Measurements from ENCODE around the gene GAS2.

GAS2 gene

DNA sequence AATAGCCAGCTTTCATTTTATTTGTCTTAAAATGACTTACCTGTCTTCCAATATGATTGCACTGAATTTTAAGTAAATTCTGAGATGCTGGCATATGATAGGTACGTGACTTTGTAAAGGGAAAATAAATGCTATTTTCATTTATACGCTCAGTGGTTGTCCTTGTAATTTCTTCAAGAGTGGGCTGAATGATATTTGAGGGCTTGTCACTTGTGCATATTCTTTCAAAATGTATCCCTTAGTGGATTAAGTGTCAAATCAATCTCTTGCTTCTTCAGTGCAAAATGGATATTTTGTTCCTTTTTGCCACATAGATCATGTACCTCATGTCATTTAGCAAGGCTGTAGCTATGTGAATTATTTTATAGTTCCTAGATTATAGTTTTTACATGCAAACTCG is 56.9 kb downstream of the GAS2 start:
- no peak overlapping the region for H3K4me3 ChIP-seq (ENCODE audit: low read depth, low read length)

DNA sequence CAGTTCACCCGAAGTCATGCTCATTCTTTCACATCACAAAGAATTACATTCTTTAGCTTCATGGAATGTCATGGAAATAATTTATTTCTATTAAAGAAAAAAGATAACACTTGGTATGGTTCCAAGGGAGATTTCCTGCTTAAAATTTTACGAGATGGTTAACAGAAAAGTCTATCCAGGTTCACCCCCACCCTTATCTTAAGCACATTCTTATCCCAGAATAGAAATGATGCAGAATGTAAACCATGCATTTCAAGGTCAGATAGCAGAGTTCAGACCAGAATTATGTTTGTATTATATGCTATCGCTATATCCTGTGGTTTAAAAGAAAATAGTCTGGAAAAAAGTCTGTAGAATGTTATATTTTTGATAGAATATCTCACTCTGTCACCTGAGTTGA is 58.7 kb downstream of the GAS2 start:
- H3K4me3 ChIP-seq (ENCODE audit: low read depth, low read length) = no peak overlapping the region

DNA sequence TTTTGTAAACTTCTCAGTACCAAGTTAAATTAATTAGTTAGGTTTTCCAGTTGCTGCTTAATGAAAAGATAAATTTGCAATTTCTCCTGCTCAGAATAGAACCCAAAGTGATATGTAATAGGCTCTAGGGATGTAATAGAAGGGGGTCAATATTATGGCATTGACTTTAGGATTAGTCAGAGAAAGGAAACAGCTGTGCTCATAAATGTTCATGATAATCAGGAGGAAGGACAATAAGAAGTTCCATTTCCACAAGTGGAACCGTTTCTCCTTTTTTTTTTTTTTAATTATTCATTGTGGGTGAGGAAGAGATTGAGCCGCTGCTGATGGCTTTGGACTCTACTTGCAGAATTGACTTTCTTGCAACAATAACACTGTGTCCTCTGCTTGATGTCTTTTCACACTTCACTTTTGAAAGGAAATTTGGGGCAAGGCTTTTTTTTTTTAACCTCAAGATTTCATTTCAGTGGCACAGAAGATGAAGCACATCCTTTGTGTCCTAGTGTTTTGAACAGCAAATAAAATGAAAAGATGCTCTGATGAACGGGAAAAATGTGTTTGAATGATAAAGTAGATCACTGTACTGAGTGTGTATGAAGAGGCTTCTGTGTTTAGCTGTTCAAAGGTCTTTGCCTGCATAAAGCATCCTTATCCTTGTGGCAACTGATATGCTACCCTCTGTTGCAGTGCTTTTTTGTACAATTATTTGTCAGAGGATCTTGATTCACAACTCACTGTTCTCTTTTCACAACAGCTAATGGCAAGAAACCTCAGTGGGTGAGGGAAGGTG is 62.4 kb downstream of the GAS2 start:
- no peak overlapping the region for H3K4me3 ChIP-seq (ENCODE audit: low read depth, low read length)

DNA sequence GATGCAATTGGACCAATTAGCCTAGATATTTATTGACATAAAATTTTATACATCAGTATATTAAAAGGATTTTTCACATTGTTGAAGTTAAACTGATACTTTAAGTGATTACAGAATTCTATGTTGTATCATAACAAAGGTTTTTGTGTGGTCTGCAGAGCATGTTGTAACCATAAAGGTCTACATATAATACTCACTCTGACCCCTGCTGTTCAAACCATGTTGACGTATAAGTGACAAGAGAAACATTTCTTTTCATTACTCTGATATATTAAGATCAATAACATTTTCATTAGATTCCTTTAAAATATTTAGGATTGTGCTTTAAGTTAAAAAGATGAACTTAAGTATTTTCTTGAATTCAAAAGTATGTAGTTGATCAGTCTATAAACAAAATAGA is 63.9 kb downstream of the GAS2 start:
- no peak overlapping the region for H3K4me3 ChIP-seq (ENCODE audit: low read depth, low read length)

DNA sequence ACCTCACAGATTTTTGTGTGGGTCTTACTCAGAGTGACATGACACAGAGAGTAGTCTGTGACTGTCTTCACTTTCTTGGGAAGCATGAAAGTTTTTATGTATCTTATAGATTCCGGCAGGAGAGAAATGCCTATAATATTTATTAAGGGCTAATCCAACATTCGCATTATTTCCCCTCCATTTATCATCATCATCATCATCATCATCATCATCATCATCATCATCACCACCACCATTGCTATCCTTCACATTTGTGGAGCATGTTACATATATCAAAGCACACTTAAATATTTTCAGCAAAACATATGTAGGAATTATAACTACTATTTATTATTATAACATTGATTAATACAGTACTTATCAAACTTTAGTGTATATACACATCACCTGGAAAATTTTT is 66.2 kb downstream of the GAS2 start:
- H3K4me3 ChIP-seq (ENCODE audit: low read depth, low read length) = no peak overlapping the region

DNA sequence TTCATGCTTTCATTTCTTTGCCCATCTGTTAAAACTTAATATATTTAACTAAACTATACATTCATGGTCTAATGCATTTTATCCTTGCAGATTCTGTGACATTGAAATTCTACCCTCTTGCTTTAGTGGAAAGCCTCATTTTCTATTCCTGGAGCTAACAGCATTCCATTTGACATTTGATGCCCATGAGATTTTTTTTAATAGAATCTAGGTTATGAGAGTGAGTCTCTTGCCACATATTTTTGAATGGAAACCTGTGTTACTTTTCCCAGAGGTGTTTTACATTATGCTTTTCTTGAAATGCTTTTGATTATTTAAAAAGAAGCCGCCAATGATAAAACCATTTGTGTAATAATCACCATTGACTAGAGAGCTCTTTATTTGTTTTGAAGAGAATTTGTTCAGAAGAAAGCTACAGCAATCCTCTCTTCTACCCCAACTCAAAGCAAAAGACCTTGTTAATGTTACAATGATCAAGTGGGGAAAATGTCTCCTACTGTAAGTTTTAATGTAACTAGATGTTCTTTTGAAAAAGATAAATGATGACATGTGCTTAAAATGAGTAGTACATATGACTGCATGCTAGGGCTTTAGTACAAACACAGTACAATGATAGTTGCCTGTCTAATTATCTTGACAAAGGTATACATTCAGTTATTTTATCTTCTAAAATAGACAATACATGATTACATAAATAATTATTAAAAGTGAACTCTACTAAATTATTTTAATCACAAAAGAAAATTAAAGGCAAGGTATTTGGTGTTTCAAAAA is 67.3 kb downstream of the GAS2 start:
- no peak overlapping the region for H3K4me3 ChIP-seq (ENCODE audit: low read depth, low read length)

DNA sequence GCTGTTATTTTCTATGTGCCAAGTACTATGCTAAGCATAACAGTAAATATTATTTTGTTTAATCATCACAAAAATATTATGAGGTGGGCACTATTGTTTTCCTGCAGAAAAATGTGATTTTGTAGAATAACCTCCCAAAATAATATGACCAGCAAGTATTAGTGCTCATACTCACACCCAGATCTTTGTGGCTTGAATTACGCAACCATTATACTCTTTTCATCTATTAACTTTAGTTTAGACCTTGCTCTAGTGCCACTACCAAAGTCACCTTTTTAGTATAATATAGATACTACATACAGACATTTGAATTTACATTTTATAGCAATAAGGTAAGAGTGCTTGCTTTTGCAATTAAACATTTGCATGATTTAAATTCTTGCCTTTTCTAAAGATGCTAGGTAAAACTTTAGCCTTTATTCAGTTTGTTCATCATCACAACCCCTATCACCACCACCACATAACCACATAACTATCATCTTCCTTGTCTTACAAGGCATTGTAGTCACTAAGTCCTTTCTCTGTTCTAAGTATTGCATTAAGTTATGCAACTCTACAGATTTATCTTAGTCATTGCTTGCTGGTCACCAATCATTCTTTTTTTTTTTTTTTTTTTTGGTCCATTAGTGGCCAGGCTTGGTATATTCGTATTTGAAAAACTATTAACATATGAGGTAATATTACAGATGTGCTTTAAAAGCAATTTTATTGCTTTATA is 68.4 kb downstream of the GAS2 start:
- no peak overlapping the region for H3K4me3 ChIP-seq (ENCODE audit: low read depth, low read length)

- H3K4me3 ChIP-seq (ENCODE audit: low read depth, low read length) = no peak overlapping the region
Measured at GRCh38 chr11:22742157-22742613, 75.8 kb downstream of the GAS2 start.

DNA sequence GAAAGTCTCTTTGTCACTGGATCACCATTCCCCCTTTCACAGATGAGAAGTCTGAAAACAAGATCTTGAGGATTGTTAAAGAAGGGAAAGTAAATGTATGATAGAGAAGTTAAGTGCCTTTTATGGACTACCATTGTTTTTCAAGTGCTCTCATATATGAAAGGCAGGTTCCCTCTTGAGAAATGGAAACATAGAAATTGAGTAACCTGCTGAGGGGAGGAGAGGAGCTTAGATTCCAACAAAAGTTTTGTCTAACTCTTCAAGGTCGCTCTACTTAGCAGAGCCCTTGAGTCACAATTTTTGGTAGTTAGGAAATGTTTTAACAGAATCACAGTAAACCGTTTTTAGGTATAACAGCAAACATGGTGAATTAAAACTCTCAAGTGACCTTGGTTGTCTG is 83.1 kb downstream of the GAS2 start:
- no peak overlapping the region for H3K4me3 ChIP-seq (ENCODE audit: low read depth, low read length)

DNA sequence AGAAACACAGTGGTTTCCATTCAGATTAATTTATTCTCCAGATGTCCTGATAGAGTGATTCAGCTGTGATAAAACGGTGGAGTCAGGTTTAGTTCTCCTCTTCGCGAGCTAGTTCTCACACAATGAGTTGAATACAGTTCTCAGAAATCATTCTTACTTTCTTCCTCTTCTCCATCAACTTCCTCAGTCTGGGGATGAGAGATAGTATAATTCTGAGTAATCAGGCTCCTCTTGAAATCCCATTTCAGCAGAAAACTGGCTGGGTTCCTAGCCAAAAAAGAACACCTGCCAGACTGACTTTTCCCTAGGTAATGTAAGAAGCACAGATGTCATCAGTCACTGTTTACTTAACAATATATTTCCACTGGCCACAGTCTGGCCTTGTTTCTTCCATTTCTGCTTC is 86.5 kb downstream of the GAS2 start:
- no peak overlapping the region for H3K4me3 ChIP-seq (ENCODE audit: low read depth, low read length)

- H3K4me3 ChIP-seq (ENCODE audit: low read depth, low read length) = no peak overlapping the region
Measured at GRCh38 chr11:22753416-22753815, 87.0 kb downstream of the GAS2 start.

GRCh38 chr11:22761066-22761465 is 94.7 kb downstream of the GAS2 start:
- H3K4me3 ChIP-seq (ENCODE audit: low read depth, low read length) = no peak overlapping the region

DNA sequence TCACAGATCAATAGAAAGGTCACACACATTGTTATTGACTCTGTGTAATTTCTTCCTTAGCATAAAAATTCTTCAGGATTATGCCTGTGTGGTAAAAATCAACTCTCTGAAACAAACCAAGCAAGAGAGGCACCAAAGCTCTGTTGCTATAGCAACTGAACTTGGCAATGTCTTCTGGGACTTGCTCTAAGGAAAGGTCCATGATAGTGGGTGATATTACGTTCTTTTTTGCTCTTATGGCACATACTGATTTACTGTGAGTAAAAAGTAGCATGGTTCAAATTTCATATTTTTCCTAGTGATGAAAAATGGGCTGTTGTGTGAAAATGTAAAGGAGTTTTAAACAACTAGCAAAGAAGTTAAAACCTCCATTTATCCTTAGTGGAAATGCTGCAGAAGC is 96.8 kb downstream of the GAS2 start:
- H3K4me3 ChIP-seq (ENCODE audit: low read depth, low read length) = no peak overlapping the region

DNA sequence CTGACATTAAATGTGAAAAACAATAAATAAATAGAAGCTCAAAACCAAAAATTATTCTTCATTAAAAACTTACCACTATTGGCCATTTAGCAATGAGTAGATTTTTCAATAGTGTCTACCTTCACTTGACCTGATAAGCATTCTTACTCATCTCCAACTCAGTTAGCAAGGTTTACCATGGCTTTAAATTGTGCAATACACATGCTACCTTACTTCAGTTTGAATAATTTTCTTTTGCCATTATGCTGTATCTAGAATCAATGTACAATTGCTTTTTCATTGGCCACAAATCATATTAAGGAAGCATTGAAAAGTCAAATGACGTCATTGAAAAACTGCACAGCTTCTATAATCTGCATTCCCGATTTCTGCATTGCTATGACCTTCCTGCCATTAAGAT is 98.3 kb downstream of the GAS2 start:
- H3K4me3 ChIP-seq (ENCODE audit: low read depth, low read length) = no peak overlapping the region

DNA sequence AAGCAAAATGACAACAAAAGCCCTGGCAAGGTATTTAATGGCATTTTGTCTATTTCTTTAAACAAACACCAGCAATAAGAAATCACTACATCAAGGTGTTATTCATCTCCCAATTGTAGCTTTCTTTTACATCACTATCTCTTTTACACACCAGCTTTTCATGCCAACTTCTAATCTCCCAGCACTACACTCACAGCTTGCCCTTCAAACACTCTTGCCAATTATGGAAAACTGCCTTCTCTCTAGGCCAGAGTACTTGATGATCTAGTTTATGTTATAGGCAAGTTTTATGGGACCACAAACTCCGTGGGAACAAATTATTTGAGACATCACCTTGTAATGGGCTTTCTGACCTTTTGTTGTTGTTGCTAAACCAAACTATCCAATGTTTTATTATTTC is 101.9 kb downstream of the GAS2 start:
- H3K4me3 ChIP-seq (ENCODE audit: low read depth, low read length) = no peak overlapping the region

DNA sequence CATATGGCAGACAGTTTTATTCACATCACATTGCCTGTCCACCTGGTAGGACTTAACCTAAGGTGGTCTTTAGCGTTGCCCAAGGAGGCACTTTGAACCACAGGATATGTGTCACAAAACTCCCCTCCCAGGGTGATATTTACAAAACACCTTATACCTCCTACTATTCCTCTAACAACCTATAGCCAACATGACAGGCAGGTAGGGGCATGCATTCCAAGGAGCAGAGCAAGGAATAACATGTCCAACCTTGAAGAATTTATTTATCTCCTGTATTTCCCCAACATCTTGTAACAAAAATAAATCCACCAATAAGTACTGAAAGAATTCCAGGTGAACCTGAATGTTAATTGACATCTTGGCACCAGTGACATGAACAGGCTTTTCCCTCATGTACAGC is 102.7 kb downstream of the GAS2 start:
- H3K4me3 ChIP-seq (ENCODE audit: low read depth, low read length) = no peak overlapping the region

- no peak overlapping the region for H3K4me3 ChIP-seq (ENCODE audit: low read depth, low read length)
Measured at GRCh38 chr11:22774716-22775115, 108.3 kb downstream of the GAS2 start.

DNA sequence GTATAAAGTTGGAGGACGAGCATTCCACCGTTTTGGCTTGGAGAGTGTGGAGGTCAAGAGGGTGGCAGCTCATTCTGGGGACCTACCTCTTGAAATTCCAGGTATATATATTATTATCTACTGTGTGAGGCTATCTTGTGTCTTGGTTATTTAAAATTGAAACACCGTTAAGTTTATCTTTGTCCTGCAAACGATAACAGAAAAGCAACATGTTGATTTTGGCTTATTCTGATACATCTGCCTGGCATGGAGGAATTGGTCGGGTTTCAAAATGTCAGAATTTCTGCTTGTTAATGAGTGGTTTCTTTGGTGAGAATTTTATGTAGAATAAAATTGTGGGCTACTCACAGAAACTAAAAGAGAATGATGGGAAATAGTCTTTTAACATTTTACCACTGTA is 108.8 kb downstream of the GAS2 start:
- H3K4me3 ChIP-seq (ENCODE audit: low read depth, low read length) = no peak overlapping the region

DNA sequence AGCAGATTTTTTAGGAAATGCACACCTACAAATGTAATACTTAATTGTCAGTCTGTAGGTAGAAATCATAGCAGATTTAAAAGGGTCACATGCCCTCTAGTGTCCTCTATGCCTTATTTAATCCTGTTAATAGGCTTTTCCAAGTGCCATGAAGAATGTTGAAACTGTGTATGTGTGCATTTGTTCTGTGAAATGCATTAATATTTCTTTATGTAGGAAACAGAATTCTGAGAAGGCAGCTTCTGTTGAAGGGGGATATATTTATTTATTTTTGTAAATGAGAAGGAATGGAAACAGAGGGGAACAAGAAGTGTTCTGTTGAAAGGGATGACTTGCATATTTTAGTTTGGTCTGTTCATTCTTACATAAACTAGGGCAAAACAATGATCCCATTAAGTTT is 112.2 kb downstream of the GAS2 start:
- H3K4me3 ChIP-seq (ENCODE audit: low read depth, low read length) = no peak overlapping the region

- no peak overlapping the region for H3K4me3 ChIP-seq (ENCODE audit: low read depth, low read length)
Measured at GRCh38 chr11:22779850-22780249, 113.4 kb downstream of the GAS2 start.

GRCh38 chr11:22780952-22781593 is 114.7 kb downstream of the GAS2 start:
- no peak overlapping the region for H3K4me3 ChIP-seq (ENCODE audit: low read depth, low read length)

All from iPS-11a (cell line).